Embryonic facial prominence (tissue), 1 donor: Measurements from ENCODE around the gene RHOU.
"Not testable (repeated sequence)": the region's sequence is repeated elsewhere in the genome, so short reads cannot be mapped to it uniquely, and the experiment has no call there.

Experiments used
- DNase-seq: peaks from one replicate; pipeline ENCODE4 v3.0.0-alpha.2; 2016; ENCODE audit errors: extremely low spot score

The RHOU gene

DNA sequence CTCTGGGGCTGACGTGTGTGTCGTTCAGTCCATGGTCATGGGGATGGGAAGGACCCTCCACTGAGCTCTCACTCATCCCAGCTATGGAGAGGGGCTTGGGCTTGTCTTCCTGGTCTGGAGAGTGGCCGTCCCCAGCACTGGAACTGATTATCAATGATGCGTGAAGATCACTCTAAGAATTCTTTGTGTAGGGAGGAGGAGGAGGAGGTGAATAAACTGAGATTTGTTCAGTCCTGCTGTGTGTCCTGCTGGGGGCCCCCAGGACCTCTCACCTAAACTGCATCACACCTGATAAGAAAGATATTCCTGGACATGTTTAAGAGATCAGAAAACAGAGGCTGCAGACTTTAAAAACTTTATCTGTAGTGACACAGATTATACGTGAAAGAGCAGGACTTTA lies 21.2 kb downstream of the RHOU start:
- DNase-seq, result no peak

DNA sequence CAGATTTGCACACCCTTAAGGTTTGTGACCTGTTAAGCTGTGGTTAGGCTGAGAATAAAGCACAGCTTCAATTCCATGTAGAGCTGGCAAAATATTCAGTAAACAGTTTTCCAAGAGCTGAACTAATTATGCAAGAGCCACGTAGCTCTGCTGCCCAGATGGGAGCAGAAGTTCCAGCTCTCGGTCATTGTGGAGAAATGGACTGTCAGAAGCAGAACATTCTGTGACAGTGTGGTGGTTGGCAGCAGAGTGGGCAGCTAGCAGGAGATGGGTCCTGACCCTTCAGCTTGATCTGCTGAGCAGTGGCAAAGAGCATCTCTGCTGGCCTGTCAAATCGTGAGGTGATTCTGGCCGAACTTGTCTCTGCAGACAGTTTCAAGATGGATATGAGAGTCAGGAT lies 23.2 kb downstream of the RHOU start:
- no peak for DNase-seq

DNA sequence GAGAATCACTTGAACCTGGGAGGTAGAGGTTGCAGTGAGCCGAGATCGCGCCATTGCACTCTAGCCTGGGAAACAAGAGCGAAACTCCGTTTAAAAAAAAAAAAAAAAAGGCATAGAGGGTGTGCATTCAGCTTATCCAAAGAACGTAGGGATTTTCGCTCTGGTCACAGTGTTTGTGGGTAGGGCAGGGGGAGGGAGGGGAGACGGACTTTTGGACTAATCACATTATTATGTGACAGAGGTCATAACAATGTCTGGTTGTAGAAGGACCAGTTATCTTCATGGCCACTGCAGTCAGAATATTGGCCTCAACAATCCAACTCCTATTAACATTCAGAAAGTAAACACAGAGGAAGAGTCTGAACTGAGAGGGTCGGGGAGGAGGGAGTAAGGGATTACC lies 25.7 kb downstream of the RHOU start:
- DNase-seq, result no peak

DNA sequence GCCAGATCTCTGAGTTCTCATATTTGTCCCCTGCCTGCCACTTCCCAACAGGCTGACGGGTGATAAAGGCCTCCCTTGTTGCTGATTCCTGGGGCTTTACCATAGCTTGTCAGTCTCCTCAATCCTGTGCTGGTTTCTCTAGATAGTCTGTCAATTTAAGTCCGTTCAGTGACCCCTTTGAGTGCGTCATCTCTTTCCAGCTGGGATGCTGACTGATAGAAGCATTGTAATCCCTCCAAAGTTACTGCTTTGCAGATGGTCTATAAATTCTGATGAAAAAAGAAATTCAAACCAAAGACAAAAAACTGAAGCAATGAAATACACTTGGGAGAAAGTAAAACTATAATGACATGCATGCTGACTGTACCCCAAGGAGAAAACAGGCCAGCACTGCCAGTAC lies 28.3 kb downstream of the RHOU start:
- DNase-seq, result no peak

DNA sequence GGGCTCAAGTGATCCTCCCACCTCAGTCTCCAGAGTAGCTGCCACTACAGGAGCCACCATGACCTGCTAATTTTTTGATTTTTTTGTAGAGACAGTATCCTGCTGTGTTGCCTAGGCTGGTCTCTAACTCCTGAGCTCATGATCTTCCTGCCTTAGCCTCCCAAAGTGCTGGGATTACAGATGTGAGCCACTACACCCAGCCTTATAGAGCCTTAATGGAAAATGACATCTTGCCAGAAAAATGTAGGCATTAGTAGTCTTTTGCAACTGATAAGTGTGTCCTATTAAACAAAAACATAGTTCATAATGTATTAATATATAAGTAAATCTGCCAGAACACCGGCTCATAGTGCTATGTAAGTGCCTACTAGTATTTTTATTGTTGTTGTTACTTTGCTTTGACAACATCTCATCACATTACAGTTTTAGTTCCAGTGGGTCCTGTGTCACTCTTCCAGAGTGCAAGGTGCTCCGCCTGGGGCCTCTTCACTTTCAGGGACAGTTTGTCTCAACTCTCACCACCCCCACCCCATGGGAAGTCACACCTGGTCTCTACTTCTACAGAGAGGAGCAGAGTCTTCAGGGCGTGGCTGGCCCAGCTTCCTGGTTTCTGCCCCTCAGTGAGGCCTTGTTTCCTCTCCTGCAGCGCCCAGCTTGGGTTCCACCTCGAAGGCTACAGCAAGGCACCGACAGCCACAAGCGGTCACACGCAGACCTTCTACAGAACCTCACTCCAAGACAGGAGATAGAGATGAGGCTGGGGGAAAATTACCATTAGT lies 30.1 kb downstream of the RHOU start:
- no peak for DNase-seq

DNA sequence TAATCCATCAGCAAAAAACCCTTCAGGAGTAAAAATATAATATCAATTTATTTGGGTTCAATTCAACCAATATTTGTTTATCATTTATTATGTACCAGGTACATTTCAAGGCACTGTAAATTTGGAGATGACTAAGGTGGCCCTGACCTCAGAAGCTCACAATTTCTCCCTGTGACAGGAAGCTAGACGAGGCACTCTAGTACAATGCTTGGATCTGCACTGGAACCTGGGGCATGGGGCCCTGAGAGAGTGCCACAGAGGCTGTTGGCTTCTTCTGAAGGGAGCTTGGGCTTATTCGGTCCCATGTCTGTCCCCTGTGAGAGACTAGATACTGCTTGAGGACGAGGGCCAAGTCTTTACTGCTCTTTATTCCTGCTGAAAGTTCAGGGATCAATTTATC lies 31.5 kb downstream of the RHOU start:
- DNase-seq, result no peak

DNA sequence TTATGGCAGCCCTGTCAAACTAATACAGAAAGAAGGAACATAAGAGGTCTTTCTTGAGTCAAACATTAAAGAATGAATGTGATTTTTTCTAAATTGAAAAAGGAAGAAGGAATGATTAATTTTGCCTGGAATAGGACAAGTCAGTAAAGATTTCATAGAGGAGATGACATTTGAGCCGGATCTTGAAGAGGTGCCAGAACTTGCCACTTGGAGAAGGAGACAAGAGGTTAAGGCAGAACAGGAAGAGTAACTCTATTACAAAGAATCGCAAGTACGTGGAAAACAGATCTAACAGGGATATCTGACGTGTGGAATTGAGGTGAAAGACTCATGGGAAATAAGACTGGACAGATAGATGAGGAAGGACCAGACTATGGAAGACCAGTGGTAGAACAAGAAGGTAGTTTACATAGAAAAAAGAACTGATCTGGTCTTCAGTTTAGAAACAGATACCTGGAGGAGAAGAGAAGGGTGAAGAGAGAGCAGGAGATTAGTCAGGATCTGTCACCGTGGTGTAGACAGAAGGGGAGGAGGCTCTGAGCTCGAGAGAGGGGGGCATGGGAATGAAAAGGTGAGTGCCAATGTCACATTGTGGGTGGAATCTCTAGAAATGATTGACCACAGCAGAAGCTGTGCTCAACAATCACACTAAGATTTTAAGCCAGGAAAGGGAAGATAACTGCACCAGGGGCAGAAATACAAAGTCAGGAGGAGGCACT lies 32.5 kb downstream of the RHOU start:
- DNase-seq, result no peak

DNA sequence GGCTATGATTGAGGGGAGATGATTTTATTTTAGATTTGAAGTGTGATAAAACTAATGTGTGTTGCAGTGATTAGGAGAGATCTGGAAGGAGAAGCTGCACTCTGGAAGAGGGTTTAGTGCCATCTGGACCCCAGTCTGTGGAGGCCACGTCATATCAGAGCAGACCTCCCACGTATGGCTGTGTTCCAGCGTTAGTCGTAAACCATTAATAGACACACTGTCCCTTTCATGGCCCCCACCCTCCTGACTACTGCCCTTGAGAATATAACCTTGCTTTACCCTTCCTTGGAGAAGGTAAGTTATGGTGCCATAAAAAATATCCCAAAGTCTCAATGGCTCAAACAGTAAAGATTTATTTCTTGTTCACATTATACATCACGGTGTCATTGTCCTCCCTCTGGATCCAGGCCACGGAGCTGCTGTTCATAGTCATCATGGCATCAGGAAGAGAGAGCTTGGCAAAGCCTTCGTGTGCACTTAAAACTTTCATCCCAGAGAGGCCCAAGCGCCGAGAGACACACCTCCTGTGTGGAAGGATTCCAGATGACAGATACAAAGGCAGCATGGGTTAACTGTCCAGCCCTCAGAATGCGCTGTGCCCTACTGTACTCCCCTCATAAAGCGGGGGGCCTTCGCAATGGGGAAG lies 33.2 kb downstream of the RHOU start:
- DNase-seq, result no peak

DNA sequence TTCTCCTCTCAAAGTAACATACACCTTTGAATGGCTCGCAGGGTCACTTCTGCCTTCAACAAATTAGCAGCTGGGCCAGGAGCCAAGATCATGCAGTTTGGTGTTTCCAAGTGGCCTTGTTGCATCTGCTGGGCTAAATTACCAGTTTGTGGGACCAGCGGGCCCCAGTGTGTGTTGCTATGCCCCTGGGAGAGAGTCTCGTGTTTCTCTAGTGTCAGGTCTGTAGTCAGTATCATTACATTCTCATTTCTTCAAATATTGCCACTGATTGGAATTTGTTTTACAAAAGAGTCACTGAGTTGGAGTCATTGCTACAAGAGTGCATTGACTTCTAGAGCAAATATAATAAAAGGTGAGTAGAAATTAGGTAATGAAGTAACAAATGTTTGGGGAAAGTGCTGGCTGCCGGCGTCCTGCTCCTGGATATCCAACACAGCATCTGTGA lies 35.5 kb downstream of the RHOU start:
- DNase-seq, result no peak

DNA sequence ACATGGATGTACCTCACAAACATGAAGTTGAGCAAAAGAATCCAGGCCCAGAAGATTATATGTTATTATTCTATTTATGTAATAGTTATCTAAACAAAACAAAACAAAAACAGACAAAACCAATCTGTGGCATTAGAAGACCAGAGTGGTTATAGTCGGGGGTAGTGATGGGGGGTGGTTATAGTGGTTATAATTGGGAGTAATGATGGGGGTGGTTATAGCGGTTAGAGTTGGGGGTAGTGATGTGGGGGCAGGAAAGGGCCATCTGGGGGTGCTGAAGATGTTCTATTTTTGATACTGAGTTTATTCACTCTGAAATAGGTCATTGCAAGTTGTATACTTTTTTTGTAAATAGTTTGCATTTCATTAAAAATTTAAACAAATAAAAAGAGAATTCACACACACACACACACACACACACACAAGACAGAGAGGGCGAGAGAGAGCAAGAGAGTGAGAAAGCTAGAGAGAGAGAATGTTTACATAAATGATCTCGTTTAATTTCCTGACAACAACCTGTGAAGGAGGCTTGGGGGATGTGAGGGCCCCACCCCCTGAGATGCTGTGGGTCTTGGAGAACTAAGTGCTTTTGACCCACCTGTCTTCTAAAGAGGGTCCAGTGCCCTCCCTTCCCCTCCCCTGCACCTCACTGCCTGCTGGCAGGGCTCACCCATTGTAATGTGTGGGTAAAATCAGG lies 37.4 kb downstream of the RHOU start:
- no peak for DNase-seq

DNA sequence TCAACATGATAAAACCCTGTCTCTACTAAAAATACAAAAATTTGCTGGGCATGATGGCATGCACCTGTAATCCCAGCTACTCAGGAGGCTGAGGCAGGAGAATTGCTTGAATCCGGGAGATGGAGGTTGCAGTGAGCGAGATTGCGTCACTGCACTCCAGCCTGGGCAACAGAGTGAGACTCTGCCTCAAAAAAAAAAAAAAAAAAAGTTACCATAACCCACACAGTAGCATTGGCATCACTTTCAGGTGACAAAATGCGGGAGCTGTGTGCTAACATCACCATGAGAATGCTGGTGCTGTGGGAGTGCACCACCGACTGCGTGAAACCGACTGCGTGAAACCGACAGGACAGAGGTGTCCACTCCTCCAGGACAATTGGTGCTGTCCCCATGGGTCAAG lies 40.7 kb downstream of the RHOU start:
- not testable (repeated sequence) for DNase-seq

DNA sequence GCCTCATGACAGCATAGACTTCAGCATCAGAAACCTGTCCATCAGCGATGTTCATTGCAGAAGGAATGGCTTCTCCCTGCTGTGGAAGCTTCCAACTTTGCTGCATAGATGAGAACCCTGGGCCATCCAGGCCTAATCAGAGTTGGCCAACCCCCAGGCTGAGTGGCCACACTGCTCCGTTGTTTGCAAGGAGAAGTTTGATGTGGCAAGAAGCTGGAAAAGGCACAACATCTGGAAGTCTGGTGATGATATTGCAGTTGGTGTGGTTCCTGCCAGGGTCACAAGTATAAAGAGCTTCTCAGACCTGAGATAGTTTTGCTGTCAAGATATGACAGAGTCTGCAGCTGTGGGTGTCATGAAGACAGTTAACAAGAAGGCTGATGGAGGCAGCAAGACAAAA lies 41.2 kb downstream of the RHOU start:
- no peak for DNase-seq

DNA sequence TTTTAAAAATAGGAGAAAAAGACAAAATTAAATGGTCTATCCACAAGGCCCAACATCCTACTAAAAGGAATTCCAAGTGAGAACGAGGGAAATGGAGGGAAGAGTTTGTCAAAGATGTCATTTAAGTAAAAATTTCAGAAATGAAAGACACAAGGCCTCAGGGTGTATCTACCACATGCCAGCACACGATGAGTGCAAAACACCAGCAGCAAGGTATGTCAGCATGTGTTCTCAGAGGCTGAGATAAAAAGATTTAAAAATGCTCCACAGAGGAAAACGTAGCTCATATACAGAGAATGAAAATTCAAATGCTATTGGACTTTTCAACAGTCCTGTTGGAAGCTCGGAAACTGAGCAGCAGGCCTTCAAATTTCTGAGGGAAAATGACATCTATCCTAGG lies 42.0 kb downstream of the RHOU start:
- DNase-seq, result no peak

DNA sequence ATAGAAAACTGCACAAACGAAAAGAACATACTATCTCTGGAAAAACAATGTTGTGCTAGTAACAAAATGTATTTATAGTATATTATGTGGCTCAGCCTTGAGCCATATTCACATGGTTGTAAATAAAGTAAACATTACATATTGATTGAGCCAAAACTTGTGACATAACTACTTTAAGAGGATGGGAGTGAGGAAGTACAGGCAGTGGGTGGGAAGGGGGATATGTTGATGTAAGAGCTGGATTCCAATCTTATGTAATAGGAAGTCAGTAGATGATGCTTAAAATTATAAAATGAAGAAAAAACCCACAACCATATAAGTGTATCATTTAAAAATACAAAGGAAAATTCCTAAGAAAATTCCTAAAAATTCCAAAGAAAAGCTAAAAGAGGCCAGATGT lies 42.7 kb downstream of the RHOU start:
- DNase-seq, result no peak

DNA sequence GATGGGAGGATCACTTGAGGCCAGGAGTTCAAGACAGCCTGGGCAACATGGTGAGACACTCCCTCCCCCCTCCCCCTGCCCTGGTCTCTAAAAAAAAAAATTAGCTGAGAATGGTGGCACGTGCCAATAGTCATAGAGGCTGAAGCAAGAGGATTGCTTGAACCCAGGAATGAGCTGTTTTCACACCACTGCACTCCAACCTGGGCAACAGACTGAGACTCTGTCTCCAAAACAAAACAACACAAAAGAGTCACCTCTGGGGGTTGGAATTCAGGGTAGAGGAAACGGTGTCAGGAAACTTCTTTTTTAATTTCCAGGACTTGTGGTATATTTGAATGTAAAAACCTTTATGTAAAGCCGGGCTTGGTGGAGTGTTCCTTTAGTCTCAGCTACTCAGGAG lies 43.2 kb downstream of the RHOU start:
- DNase-seq, result no peak

DNA sequence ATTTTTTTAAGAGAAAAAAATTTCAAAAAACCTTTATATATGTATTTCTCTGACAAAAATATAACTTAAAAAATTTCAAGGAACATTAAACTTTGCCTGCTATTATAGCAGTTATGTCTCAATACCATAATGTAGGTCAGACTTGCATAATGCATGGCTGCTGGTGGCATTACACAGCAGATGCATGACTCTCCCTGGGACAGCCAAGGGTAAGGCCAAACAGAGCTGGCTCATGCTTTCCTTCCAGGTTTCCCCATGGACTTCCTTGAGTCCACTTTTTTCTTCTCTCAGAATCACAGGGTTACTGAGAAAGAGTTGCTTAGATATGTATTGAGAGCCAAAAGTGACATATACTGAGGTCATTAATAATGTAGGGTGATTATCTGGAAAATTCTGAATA lies 43.7 kb downstream of the RHOU start:
- no peak for DNase-seq

DNA sequence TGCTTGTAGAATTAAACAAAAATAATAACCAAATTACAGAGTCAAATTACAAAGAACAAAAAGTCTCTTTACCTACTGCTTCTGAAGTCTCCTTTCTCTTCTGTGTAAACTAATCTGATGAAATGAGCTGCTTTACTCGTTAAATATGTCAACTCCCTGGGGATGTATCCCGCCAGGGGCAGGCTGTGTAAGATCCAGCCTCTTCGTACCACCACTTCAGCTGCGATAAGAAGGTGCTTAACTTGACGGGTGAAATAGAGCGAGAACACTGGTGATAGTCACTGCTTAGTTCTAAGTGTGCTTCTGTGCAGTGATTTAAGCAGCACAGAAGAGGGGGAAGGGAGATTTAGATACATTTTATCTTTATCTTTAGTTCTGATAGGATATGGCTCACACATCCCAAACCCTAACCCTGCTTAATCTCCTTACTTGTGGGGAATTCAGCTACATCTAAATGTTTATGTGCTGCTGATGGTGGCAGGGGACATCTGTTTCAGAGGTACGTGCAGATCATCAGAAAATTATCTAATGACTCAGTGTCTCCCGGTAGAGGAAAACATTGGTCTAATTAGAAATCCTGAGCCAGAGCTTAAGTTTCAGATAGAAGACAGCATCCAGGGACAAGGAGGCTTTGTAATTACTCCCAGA lies 46.0 kb downstream of the RHOU start:
- DNase-seq, result no peak

DNA sequence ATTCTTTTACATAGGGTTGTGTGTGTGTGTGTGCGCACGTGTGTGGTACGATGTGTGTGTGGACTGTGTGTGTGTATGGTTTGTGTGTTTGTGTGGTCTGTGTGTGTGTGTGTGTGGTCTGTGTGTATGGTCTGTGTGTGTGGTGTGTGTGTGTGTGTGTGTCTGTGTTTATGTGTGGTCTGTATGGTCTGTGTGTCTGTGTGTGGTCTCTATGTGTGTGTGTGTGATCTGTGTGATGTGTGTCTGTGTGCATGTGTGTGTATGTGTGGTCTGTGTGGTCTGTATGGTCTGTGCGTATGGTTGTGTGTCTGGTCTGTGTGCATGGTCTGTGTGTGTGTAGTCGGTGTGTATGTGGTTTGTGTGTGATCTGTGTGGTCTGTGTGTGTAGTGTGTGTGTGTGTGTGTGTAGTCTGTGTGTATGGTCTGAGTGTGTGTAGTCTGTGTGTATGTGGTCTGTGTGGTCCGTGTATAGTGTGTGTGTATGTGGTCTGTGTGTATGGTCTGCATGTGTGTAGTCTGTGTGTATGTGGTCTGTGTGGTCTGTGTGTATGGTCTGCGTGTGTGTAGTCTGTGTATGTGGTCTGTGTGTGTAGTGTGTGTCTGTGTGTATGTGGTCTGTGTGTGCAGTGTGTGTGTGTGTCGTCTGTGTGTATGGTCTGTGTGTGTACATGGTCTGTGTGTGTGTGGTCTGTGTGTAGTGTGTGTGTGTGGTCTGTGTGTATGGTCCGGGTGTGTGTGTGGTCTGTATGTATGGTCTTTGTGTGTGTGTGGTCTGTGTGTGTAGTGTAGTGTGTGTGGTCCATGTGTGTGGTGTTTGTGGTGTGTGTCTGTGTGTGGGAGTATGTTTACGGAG lies 46.8 kb downstream of the RHOU start:
- DNase-seq, result no peak

DNA sequence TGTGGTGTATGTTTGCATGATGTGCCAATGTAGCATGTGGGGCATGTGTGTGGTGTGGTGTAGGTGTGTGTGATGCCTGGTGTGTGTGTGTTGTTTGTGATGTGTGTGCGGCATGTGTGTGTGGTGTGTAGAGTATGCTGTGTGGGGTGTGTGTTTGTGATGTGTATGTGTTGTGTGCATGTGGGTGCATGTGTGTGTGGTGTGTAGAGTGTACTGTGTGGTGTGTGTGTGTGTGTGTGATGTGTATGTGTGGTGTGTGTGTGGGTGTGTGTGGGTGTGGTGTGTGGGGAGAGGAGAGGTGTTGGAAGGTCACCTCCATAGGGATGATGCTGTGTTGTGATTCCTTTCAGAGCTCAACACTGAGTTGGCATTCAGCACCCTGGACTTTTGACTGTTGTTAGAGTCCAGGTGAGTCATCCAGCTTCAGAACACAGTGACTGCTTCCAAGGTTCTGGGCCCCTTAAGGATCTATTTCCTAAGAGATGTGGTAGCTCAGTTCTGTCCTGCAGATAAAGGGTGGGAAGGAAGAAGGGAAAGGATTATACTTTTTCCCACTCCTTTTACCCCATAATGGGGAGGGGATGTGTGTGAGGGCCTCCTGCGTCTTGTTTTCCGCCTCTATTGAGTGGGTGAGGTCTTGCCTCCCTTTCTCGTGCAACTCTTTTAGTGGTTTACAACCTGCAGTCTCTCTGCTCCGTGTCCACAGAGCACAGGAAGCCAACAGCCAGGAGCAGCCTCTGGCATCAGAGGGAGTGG lies 47.6 kb downstream of the RHOU start:
- no peak for DNase-seq

DNA sequence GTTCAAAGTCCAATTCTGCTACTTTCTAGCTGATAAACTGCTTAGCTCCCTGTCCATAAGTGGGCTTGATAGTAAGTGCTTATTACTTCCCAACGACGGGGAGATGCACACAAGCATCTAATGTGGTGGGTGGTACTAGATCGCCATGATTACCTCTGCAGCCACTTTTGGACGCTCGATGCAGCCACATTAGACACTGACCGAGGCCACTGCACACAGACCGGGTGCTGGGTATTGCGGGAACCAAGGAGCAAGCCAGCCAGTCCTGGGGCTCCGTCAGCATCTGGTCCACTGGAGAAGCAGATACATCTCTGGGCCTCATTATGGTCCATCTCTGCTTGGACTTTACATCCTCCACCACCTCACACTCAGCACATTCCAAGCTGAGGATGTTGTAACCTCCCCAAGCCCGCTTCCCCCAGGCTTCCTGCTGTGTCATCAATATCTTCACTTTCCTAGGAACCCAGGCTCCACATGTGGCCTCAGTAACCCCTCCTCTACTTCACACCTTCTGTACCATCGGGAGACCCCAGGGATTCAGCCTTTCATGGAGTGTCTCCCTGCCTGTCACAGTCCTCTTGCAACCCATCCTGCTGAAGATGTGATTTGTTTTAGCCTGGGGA lies 48.2 kb downstream of the RHOU start:
- DNase-seq, result no peak
